GM04503 (cell line): Measurements from ENCODE around the gene MTMR12.
"Not testable (repeated sequence)": the region's sequence is repeated elsewhere in the genome, so short reads cannot be mapped to it uniquely, and the experiment has no call there.

ENCODE experiments used
- DNase-seq: peaks from one replicate; pipeline ENCODE4 v3.0.0-alpha.2; 2012; ENCODE audit warnings: low read depth

Gene MTMR12

DNA sequence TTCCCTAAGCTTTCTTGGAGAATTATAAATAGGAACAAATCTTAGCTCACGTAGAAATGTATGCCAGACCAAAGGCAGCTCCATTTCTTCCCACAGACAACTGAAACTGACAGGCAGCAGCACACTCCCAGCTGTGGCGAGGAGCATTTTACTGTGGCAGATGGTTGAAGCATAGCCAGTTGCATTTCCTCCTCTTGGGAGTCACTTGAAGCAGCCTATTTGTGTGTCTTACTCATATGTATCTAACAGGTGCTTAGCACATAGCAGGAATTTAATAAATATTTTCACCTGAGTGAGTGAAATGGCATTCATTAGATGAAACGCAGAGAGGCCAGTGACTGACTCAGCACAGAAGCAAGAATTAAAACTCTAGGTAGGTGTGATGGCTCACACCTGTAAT is 12.3 kb upstream of the MTMR12 start:
- DNase-seq: no peak

DNA sequence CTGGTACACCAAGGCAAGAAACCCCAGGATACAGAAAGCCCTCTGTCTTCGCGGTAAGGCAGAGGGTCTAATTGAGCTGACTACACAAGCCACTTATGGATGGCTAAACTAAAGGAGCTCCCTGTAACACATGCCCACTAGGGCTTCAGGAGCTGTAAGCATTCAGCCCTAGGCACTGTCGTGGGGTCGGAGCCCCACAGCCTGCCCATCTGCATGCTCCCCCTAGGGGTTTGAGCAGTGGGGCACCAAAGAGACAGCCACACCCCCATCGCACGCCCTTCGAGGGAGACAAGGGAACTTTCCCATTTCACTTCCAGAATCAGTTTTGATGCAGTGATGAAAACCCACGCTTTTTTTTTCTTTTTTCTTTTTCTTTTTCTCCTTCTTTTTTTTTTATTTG is 11.0 kb upstream of the MTMR12 start:
- DNase-seq: no peak

DNA sequence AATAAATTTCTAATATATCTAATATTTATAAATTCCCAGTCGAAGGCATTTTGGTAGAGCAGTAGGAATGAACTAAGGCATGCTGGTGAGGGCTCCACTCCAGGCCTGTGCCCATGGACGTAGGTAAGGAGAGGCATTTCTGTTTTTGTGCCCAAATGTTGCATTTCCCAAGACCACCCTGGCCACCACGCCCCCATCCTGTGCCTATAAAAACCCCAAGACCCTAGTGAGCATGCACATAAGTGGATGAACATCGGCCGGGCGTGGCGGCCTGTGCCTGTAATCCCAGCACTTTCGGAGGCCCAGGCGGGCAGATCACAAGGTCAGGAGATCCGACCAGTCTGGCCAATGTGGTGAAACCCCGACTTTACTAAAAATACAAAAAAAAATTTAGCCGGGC is 10.1 kb upstream of the MTMR12 start:
- DNase-seq: no peak

DNA sequence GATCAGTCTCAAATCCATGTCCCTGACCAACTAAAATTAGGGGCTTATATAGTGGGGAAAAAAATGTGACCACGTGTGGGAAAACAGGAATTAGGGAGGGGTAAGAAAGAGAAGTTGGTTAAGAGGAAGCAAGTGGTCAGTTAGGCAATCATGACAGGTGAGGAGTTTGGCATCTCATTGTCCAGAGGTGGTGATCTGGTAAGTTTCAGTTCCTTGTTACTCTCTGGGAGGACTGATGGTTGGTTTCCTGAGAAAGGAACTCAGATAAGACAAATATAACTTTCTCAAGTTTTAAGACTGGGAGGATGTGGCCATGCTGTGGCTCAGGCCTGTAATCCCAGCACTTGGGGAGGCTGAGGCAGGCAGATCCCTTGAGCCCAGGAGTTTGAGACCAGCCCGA is 9.0 kb upstream of the MTMR12 start:
- DNase-seq: not testable (repeated sequence)

DNA sequence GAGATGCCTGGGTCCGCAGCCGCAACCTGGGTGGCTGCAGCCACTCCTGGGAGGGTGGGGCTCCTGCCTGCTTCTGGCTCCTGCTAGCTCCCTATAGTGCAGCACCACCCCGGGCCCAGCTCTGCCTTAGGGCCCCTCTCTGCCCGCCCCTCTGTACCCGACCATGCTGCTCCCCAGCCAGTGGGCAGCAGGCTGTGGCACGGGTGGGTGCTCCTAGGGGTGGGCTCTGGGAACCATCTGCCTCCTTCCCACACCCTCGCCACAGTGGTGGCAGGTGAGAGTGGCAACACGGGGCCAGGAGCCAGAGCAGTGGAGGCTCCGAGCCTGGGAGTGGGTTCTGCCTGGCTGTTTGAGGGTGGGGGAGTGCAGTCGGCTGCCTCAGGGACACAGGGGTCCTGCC is 7.8 kb upstream of the MTMR12 start:
- DNase-seq: no peak

DNA sequence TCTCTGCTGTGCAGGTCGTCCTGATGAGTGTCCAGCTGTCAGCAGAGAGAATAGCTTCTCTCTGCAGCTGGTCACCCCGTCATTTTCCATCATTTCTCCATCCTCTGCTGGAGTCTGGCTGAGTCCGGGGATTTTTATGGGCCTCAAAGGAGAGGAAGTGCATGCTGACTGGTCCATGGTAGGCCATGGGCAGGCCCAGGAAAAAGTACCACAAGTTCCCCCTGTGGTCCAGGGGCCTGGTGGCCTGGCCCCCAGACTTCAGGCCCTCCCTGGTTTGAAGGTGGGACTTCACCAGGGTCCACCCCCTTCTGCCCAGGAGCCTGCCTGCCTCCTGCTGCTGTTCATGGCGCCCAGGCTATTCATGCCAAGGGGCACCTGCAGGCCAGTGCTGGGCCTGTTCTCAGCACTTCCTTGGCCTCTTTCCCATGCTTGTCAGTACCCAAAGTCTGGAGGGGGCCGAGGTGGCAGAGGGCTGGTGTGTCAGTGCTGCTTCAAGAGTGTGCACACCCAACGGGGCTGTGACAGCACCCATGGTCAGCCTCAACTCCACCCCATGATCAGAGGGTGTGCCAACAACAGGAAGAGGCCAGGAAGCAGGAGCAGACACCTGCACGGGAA is 7.3 kb upstream of the MTMR12 start:
- DNase-seq: no peak

DNA sequence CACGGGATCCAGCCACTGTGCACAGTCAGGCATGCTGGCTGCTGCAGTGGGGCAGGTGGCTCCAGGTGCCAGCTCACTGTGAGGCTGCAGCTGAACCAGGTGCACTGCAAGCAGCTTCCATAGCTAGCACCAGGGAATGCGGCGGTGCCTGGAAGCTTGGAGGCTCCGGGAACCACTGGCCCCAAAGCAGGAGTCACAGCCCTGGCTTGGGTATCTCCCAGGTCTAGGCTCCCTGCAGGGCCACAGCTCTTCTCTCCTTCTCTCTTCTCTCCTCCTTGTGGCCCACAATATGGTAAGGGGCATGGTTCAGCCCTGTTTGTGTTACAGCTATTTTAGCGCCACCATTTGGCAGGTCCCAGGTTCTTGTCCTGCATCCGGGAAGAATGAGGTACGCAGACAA is 6.7 kb upstream of the MTMR12 start:
- no peak for DNase-seq

DNA sequence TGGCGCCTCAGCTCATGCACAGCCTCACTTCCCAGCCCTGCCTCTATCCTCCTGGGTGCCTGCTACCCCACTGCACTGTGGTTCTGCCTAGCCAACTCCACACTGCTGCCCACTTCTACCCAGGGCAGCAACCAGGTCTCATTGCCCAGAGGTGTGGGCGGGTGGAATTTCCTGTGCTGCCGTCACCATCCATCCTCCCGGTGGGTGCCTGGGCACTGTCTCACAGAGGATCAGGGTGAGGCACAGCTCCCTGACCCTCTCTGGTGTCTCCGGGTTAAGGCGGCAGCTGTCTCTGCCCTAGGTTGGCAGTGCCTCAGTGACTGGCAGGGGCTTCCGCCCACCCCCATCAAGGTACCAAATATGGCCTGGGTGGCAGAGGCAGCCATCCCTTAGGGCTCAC is 4.3 kb upstream of the MTMR12 start:
- DNase-seq: no peak

DNA sequence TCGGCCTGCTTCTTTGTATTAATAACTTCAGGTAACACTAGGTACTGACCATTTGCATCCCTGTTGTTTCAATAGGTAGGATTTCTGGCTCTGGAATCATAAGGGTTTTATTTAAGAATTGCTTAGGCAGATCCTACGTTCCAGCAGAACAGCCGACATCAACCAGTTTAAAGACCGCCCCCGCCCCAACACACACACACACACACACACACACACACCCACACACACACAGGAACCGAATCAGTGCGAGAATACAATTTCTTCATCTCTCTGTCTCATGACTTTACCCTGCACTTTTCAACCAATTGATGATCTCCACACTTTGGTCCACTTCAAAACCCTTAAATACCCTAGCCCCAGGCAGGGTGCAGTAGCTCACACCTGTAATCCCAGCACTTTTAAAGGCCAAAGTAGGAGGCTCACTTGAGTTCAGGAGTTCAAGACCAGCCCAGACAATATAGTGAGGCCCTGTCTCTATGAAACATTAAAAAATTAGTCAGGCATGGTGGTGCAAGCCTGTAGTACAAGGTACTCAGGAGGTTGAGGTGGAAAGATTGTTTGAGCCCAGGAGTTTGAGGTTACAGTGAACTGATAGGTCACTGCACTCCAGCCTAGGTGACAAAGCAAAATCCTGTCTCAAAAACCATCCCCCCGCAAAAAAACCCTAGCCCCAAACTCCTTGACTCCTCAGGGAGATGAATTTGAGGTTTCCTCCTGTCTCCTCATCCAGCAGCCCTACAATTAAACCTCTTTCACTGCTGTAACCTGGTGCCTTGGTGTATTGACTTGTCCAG is 2.7 kb upstream of the MTMR12 start:
- no peak for DNase-seq

DNA sequence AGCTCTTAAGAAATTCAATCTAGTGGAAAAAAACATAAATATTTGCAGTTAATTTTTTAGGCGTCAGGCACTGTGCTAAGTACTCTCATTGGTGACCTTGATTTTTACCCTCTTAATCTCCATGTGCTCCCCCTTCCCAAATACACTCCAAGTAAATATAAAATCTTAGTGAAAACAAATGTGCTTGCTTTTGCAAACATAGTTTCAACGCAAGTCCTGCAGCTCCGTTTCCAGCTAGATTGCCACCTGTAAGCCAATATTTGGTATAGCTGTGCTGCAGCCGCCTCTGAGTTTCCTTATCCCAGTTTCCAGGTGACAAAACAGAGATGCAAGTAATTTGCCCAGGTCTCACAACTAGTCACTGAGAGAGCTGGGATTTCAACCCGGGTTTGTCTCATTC is 1.9 kb upstream of the MTMR12 start:
- no peak for DNase-seq

DNA sequence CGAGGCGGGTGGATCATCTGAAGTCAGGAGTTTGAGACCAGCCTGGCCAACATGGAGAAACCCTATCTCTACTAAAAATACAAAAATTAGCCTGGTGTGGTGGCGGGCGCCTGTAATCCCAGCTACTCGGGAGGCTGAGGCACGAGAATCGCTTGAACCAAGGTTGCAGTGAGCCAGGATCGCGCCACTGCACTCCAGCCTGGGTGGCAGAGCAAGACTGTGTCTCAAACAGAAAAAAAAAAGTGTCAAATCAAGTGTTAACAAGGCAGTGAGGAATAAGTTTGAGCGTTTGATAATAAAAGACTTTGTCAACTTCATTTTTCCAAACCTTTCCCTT is 1.4 kb upstream of the MTMR12 start:
- DNase-seq: not testable (repeated sequence)

DNA sequence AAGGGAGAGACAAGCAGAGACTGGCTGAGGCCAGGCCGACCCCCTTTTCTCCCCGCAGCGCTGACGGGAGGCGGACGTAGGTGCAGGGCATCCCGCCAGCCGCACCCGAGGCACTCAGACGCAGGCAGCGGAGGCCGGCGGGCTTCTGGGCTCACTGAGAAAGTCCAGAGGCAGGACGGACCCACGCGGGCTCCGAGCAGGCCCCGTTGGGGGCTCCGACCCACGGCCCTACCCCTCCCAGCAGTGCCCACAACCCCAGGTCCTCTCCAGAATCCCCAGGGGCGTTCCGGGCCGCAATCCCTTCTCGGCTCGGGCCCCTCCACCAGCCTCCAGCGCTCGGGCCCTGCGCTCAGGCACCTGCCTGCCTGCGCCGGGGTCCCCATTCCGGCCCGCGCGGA is 543 bp downstream of the MTMR12 start:
- no peak for DNase-seq

DNA sequence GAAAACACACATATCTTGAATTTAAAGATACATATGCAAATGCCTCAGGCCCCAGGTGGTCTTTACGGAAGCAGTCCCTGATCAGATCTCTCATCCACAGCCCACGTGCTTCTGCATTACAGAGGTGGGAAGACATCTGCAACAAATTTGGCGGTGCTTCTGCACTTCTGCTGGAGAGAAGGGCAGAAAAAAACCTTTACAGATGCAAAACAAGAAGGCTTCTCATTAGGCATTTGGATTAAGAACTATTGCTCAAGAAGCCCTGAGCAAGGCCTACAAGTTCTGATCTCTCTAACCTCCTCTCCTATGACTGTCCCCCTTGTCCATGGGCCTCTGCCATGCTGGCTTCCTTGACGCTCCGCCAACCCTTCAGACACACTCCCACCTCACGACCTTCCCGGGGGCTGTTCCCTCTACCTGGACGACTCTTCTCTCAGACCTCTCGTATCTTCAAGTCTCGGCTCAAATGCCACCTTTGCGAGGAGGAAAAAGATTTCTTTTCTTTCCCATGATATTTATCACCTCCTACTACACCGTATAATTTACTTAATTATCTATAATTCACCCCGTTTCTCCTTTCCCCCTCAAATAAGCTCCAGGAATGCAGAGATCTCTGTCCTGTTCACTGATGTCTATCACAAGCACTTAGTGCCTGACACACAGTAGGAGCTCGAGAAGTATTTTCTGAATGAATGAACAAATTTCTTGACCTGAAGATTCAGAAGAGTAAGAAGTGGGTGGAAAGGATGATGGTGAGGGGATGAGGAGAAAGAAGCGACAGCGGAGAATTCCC is 1.1 kb downstream of the MTMR12 start:
- no peak for DNase-seq

DNA sequence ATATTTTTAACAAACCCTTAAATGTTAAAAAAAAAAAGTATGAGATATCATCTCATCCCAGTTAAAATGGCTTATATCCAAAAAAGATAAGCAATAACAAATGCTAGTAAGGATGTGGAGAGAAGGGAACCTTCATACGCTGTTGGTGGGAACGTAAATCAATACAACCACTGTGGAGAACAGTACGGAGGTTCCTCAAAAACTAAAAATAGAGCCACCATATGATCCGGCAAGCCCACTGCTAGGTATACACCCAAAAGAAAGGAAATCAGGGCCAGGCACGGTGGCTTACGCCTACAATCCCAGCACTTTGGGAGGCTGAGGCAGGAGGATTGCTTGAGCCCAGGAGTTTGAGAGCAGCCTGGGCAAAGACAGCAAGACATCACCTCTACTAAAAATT is 3.0 kb downstream of the MTMR12 start:
- no peak for DNase-seq

DNA sequence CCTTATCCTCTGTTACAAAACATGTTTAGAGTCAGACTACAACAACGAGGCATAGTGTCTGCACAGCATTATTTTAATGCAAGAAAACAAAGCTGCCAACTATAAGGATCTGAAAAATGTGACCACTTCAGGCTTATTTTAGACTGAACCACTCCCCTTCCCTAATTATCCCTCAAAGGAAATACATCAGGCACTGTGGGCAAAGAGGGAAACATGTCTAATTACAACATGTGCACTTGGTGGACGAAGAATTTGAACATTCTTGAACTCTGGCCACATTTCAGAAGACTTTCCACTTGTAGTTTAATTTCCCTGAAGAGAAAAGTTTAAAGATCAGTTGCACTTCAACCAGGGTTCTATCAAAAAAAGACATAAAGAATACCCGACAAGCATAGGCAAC is 3.8 kb downstream of the MTMR12 start:
- DNase-seq: peak; percentile 34

DNA sequence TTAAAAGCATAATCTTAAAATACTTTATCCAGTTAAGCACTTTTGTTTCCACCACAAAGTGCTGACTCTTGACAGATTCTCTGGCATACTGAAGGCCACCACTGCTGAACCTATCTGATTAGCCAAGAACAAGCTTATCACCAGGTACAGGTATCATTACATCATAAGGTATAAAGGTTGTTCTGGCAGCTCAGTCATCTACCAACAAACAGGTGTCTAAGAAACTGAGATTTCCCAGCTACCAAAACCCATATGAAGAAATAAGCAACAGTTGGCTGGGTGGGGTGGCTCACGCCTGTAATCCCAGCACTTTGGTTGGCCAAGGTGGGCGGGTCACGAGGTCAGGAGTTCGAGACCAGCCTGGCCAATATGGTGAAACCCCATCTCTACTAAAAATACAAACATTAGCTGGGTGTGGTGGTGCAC is 5.0 kb downstream of the MTMR12 start:
- DNase-seq: no peak

DNA sequence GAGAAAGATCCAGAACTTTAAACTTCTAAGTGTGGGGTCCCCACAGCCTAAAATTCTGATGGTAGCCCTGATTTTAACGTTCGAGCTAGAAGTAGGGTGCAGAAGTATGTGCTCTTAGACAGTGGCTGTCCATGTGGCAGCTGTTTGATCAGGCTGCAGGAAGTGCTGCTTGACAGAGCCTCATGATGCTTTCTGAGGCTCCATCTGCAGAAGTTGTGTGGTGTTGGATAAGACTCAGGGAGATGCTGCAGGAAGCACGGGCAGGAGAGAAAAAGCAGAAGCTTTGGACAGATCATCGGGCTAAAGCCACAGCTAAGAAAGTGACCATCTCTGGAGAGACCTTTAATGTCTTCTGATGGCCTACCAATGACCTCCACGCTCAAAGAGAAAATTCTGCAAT is 8.1 kb downstream of the MTMR12 start:
- no peak for DNase-seq

DNA sequence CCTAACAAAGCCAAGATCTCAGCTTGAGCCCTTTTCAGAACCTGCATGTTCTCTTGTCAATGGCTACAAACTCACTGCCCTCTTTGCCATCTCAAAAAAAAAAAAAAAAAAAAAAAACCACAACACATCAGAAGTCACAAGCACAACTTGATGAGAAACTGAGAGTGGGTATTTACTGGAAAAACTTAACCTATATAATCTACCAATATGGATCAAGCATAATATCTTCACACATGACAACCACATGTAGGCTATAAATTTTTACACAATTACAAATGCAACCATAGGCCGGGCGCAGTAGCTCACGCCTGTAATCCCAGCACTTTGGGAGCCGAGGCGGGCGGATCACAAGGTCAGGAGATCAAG is 9.0 kb downstream of the MTMR12 start:
- no peak for DNase-seq

DNA sequence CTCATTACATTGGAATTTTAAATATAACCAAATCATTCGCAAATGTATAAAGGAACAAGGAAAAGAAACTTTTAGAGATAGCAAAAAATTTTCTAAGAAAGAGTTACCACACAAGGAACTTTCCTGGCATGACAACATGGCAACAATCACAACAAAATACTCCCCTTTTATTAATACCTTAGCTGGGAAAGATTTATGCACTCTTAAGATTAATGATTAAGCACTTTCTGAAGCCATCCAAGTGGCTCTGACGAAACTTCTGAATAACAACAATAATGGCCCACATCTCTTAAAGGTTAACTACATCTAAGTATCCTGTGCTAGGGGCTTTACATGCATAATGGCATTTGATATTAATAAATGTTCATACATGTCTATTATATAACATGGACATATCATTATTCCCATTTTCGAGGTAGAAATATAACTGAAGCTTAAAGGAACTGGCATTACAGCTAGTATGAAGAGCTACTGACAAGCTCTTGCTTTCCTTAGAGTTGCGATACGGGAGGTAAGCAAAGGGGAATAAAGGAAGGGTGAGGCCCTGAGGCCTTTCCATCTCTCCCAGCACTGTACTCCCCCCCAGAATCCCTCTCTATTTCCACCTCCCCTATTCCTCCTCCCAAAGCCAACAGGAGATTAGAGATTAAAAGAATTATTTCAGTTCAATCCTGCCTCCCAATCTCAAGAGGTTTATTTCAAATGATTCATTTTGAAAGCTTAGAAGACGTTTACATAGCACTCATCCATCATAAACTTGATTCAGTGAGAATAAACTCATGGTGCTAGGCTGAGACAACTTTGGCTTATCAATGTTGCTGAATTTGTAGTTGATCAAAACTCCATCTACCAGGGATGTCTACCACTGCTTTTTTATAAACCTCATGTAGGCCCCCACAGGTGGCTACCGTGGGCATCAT is 9.6 kb downstream of the MTMR12 start:
- no peak for DNase-seq

DNA sequence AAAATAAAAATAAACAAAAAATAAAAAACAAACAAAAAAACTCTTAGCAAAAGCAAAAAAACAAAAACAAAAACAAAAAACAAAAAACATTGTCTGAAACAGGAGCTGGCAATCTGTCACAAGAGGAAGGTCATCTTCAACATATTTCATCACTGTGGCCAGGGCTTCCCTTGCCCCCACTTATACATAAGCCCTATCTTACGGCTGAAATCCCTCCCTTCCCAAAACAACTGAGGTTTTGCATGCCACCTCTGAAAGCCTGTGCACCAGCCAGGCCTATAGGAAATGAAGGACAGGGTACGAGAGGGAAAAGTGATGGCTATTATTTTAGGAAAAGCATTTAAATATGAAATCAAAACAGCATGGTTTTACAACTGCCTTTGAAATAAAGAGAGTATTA is 10.8 kb downstream of the MTMR12 start:
- no peak for DNase-seq

DNA sequence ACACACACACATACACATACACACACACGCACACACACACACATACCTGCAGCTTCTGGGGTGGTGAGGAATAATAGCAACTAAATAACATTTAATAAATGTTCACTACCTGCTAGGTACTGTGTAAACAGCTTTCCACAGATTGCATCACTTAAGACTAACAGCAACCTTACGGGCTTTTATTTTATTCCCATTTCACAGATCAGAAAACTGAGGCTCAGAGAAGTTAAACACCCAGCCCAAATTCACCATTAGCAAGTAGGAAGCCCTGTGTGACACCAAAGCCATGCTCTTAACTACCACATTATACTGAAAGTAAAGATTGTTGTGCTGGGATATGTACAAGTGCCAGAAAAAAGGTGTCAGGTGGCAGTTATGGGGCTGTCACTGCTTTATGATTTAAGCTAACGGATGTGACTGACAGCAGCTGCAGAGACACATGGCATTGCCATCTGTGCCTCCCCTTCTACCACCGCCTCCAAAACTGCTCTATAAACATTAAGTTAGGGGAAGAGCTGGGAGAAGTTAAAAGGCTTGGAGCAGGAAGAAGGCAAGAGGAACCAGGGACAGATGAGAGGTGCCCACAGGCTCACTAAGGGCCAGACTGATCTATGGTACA is 13.6 kb downstream of the MTMR12 start:
- DNase-seq: no peak

DNA sequence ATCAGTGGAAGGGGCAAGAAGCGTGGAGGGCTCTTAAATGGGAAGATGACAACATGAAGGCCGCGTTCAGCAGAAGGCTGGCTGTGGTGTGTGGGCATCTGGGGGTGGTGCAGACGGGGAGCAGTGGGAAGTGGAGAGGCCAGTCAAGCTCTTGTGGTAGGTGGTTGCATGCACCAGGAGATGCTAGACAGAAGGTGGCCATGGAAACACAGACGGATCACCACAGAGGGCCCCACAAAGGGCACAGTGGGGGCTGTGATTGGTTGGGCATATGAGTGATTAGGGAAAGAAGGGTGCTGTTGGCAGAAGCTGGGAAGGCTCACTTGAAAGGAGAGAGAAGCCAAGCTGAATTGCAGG is 14.7 kb downstream of the MTMR12 start:
- DNase-seq: no peak
